ENCODE data around the gene FASN.

FASN gene

GRCh38 chr17:82088838-82089722, 9.0 kb downstream of the FASN start:
- Histone ChIP-seq H3K9ac (no peak overlapping the region), H3K79me2 (ENCODE audit: insufficient read depth, low read depth) (peaks cover 2% of the 10 kb centered on the region; the same call in 1 of the 2 replicates), H3K4me2 (no peak overlapping the region), H2AFZ (ENCODE audit: low read depth) (no peak overlapping the region), H3K4me1 (ENCODE audit: low read depth, poor library complexity, severe bottlenecking) (no peaks in the 10 kb centered on the region), H3K36me3 (ENCODE audit: insufficient read depth) (peaks cover 40% of the 10 kb centered on the region; the same call in 1 of the 2 replicates), H3K27ac (no peak overlapping the region), H4K20me1 (ENCODE audit: insufficient read depth) (no peaks in the 10 kb centered on the region), H3K4me3 (IDR thresholded peaks at IDR 0.05; ENCODE audit: insufficient read depth, low read depth, low read length) (no peak overlapping the region), H3K27me3 (ENCODE audit: insufficient read depth, low read depth) (no peaks in the 10 kb centered on the region)
- no peak for TF ChIP-seq CTCF (conservative IDR thresholded peaks at IDR 0.05; ENCODE audit: low read depth, low read length)

- Histone ChIP-seq H3K36me3 (ENCODE audit: insufficient read depth) (peaks cover 42% of the 10 kb centered on the region; the same call in 1 of the 2 replicates), H2AFZ (ENCODE audit: low read depth) (no peak overlapping the region), H3K4me3 (IDR thresholded peaks at IDR 0.05; ENCODE audit: insufficient read depth, low read depth, low read length) (no peak overlapping the region), H3K4me2 (no peak overlapping the region), H3K27me3 (ENCODE audit: insufficient read depth, low read depth) (no peaks in the 10 kb centered on the region), H3K79me2 (ENCODE audit: insufficient read depth, low read depth) (no peaks in the 10 kb centered on the region; the same call in 1 of the 2 replicates), H4K20me1 (ENCODE audit: insufficient read depth) (no peaks in the 10 kb centered on the region), H3K9ac (no peak overlapping the region), H3K4me1 (ENCODE audit: low read depth, poor library complexity, severe bottlenecking) (no peaks in the 10 kb centered on the region), H3K27ac (no peak overlapping the region)
- TF ChIP-seq CTCF (conservative IDR thresholded peaks at IDR 0.05; ENCODE audit: low read depth, low read length), result no peak
Observed at GRCh38 chr17:82087961-82088837, 9.8 kb downstream of the FASN start.

- Histone ChIP-seq H3K27ac (no peak overlapping the region), H3K4me1 (ENCODE audit: low read depth, poor library complexity, severe bottlenecking) (no peaks in the 10 kb centered on the region), H3K9ac (no peak overlapping the region), H3K36me3 (ENCODE audit: insufficient read depth) (peaks cover 38% of the 10 kb centered on the region; the same call in 1 of the 2 replicates), H3K27me3 (ENCODE audit: insufficient read depth, low read depth) (no peaks in the 10 kb centered on the region), H3K4me3 (IDR thresholded peaks at IDR 0.05; ENCODE audit: insufficient read depth, low read depth, low read length) (no peak overlapping the region), H2AFZ (ENCODE audit: low read depth) (no peak overlapping the region), H3K79me2 (ENCODE audit: insufficient read depth, low read depth) (no peaks in the 10 kb centered on the region; the same call in 1 of the 2 replicates), H3K4me2 (no peak overlapping the region), H4K20me1 (ENCODE audit: insufficient read depth) (no peaks in the 10 kb centered on the region)
- no peak for TF ChIP-seq CTCF (conservative IDR thresholded peaks at IDR 0.05; ENCODE audit: low read depth, low read length)
Observed at GRCh38 chr17:82086941-82087906, 10.8 kb downstream of the FASN start.

Data from KMS-11 (cell line).